Parathyroid adenoma (tissue), 2 donors: ENCODE measurements around the gene SURF4.

Experiments
- H2AFZ ChIP-seq: fragments of 300-600 bp; sonication (generic); one replicate; pipeline ENCODE4 v1.7.0; 2017; ENCODE audit warnings: antibody characterized with exemption, mild to moderate bottlenecking
- H3K27ac ChIP-seq: fragments of 300-600 bp; sonication (generic); one replicate; pipeline ENCODE4 v1.7.0; 2017
- H3K27me3 ChIP-seq: fragments of 300-600 bp; sonication (generic); one replicate; pipeline ENCODE4 v1.7.0; 2017; ENCODE audit warnings: low read length; ENCODE audit not compliant: control insufficient read depth, insufficient read depth
- H3K36me3 ChIP-seq: fragments of 300-600 bp; sonication (generic); one replicate; pipeline ENCODE4 v1.7.0; 2017; ENCODE audit warnings: low read length; ENCODE audit not compliant: control insufficient read depth, insufficient read depth
- H3K4me1 ChIP-seq: fragments of 300-600 bp; sonication (generic); one replicate; pipeline ENCODE4 v1.7.0; 2017; ENCODE audit warnings: control low read depth
- H3K4me2 ChIP-seq: fragments of 300-600 bp; sonication (generic); one replicate; pipeline ENCODE4 v1.7.0; 2017; ENCODE audit warnings: low read length
- H3K4me3 ChIP-seq: fragments of 300-600 bp; sonication (generic); one replicate; pipeline ENCODE4 v1.7.0; 2017; ENCODE audit warnings: low read depth, low read length
- H3K79me2 ChIP-seq: fragments of 300-600 bp; sonication (generic); one replicate; pipeline ENCODE4 v1.7.0; 2017; ENCODE audit warnings: control low read depth
- H3K9ac ChIP-seq: fragments of 300-600 bp; sonication (generic); one replicate; pipeline ENCODE4 v1.7.0; 2017; ENCODE audit warnings: mild to moderate bottlenecking
- H3K9me3 ChIP-seq: fragments of 300-600 bp; sonication (generic); one replicate; pipeline ENCODE4 v1.7.0; 2017; ENCODE audit warnings: low read length; ENCODE audit not compliant: control insufficient read depth
- CTCF ChIP-seq: fragments of 300-600 bp; sonication (generic); IDR thresholded peaks from one replicate; pipeline ENCODE4 v1.7.0; 2017; ENCODE audit warnings: antibody characterized with exemption, mild to moderate bottlenecking
- donor health status: primary hyperparathyroidism.

SURF4 gene

DNA sequence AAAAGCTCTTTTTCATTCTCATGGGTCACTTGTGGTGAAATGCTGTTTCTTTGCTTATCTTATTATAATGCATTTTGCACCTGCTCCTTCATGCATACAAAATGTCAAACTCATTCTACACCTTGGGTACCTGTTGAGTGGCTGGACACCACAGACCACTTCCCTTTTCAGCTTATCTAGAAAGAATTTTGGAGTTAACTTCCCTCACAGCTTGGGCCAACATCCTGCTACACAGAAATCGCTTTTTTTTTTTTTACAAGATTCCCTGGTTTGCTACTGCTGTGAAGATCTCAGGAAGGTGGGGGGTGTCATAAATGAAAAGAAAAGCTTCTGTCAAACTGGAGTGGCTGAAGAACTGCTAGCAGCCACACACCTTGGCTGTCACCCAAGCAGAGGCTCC is 39.3 kb upstream of the SURF4 start:
- TF ChIP-seq CTCF, result no peak
- Histone ChIP-seq H3K27me3 (no peaks in the 10 kb centered on the region), H3K27ac (no peak overlapping the region), H3K4me1 (peaks cover 2% of the 10 kb centered on the region), H2AFZ (no peak overlapping the region), H3K79me2 (no peaks in the 10 kb centered on the region), H3K4me3 (no peak overlapping the region), H3K4me2 (no peak overlapping the region), H3K9me3 (no peaks in the 10 kb centered on the region), H3K9ac (no peak overlapping the region), H3K36me3 (no peaks in the 10 kb centered on the region)

DNA sequence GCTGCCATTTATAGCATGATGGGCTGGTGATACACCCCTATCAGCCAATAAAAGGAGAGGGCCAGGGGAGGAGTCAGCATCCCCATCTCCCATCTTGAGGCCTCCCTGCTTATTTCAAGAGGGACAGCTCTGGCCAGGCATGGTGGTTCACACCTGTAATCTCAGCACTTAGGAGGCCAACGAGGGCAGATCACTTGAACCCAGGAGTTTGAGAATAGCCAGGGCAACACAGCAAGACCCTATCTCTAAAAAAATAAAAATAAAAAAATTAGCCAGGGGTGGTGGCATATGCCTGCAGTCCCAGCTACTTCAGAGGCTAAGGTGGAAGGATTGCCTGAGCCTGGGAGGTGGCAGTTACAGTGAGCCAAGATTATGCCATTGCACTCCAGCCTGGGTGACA is 32.2 kb upstream of the SURF4 start:
- Histone ChIP-seq H3K79me2 (no peaks in the 10 kb centered on the region), H3K9ac (no peak overlapping the region), H3K36me3 (no peaks in the 10 kb centered on the region), H3K4me3 (no peak overlapping the region), H2AFZ (no peak overlapping the region), H3K4me2 (no peak overlapping the region), H3K4me1 (no peaks in the 10 kb centered on the region), H3K27me3 (no peaks in the 10 kb centered on the region), H3K9me3 (no peaks in the 10 kb centered on the region), H3K27ac (no peak overlapping the region)
- no peak for TF ChIP-seq CTCF

- H3K9ac ChIP-seq, result no peak overlapping the region
- TF ChIP-seq CTCF, result peak; percentile 72
These were observed 30.8 kb upstream of the SURF4 start for GRCh38 chr9:133406480-133407307.

GRCh38 chr9:133405508-133406438 is 29.9 kb upstream of the SURF4 start:
- no peak for TF ChIP-seq CTCF
- Histone ChIP-seq H3K4me3 (no peak overlapping the region), H3K79me2 (no peaks in the 10 kb centered on the region), H3K9me3 (no peaks in the 10 kb centered on the region), H2AFZ (no peak overlapping the region), H3K4me2 (no peak overlapping the region), H3K27ac (no peak overlapping the region), H3K9ac (no peak overlapping the region), H3K36me3 (no peaks in the 10 kb centered on the region), H3K27me3 (no peaks in the 10 kb centered on the region), H3K4me1 (no peaks in the 10 kb centered on the region)

More at GRCh38 chr9:133406480-133407307, 30.8 kb upstream of the SURF4 start:
- Histone ChIP-seq H3K36me3 (no peaks in the 10 kb centered on the region), H3K9me3 (no peaks in the 10 kb centered on the region), H3K4me3 (no peak overlapping the region), H3K4me2 (no peak overlapping the region), H3K4me1 (no peaks in the 10 kb centered on the region), H3K27me3 (no peaks in the 10 kb centered on the region), H2AFZ (no peak overlapping the region), H3K27ac (no peak overlapping the region), H3K79me2 (no peaks in the 10 kb centered on the region)
